ENCODE measurements around the gene MTHFSD. TPM values are rescaled to one million over a fixed set of nuclear protein-coding genes. Genes with fewer than 3 reads are reported as not detected.

Gene MTHFSD
- total and polyA plus RNA-seq, 2 of the 8 experiments (the other 6 are each of a cell fraction or from before 2014, with no cell fraction given) = 7.1 to 9.8 TPM

DNA sequence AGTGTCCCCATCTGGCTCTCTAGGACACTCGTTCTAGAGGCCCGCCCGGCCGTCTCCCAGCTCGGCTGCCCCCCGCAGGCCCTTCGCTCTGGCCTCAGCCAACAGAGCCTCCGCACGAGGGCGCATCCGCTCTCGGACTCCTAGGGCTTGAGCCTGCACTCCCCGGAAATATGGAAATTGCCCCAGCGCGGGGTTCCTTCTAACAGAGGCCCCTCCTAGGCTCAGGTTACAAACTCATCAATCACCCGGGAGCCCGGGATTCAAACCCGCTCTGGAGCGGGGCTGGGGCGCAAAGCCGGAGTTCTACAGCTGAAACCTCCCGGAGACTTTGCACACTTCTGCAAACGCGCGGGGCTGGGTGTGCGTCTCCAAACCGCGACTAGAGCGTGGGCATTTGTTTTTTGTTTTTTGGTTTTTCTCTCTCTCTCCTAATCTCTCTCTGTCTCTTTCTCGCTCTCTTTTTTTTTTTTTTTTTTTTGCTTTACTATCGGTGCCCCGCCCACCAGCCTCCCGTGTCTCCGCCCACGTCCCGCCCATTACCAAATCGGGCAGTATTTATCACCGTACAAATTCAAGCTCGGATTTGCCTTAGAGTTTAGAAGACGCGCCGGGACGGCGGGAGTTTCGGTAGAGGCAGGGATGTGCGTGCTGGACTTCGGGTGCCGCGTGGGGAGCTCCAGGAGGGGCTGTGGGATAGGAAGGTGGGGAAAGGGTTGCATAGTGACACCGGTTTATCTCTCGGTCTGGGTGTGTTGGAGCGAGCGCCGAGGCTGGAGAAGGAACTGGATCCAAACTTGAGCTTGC lies 20.9 kb upstream of the MTHFSD start (continued):
- TF ChIP-seq TEAD4 (IDR thresholded peaks at IDR 0.05; ENCODE audit: low read depth, low read length) (no peak), ASH2L (IDR thresholded peaks at IDR 0.05; ENCODE audit: low read length) (peak; percentile 27), CREB1 (IDR thresholded peaks at IDR 0.05) (0 out of 2 replicates have a peak, but pooled peaks have one; percentile 13), SIX5 (IDR thresholded peaks at IDR 0.05; ENCODE audit: low read depth, low read length) (peak; percentile 26; the same call in 1 of the 2 replicates), ATF2 (IDR thresholded peaks at IDR 0.05; ENCODE audit: low read length) (no peak), CEBPB (IDR thresholded peaks at IDR 0.05; ENCODE audit: low read depth, low read length) (no peak), POU5F1 (IDR thresholded peaks at IDR 0.05; ENCODE audit: low read depth, low read length) (0 out of 2 replicates have a peak, but pooled peaks have one; percentile 58), SP1 (IDR thresholded peaks at IDR 0.05; ENCODE audit: low read depth, low read length) (peak; percentile 63; the same call in 1 of the 2 replicates), RXRA (IDR thresholded peaks at IDR 0.05; ENCODE audit: insufficient read depth, low read depth, low read length) (no peak), GTF2F1 (IDR thresholded peaks at IDR 0.05; ENCODE audit: borderline replicate concordance, low read depth, low read length) (no peak), CBX8 (IDR thresholded peaks at IDR 0.05; ENCODE audit: borderline replicate concordance, low read depth, low read length) (no peak)
- TF ChIP-seq, protein P1, sequence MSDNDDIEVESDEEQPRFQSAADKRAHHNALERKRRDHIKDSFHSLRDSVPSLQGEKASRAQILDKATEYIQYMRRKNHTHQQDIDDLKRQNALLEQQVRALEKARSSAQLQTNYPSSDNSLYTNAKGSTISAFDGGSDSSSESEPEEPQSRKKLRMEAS (IDR thresholded peaks at IDR 0.05) = peak; percentile 49; the same call in 1 of the 2 replicates

Measured in H1 (cell line).